Mesothelial cell of epicardium (in vitro differentiated cells): ENCODE measurements around the gene PERM1. TPM values are rescaled to one million over a fixed set of nuclear protein-coding genes. Genes with fewer than 3 reads are reported as not detected.
"Not testable (repeated sequence)": the region's sequence is repeated elsewhere in the genome, so short reads cannot be mapped to it uniquely, and the experiment has no call there.

Experiments
- DNase-seq, 2 experiments: peaks; one replicate each; pipeline ENCODE4 v3.0.0; 2021; ENCODE audit warnings: low spot score in 2 of 2; ENCODE audit not compliant: unreplicated experiment in 2 of 2
- H3K27ac Mint-ChIP-seq: 2 replicates; pipeline ENCODE4 v1.8.0; 2021; ENCODE audit warnings: mixed read lengths
- H3K27me3 Mint-ChIP-seq: 2 replicates; pipeline ENCODE4 v1.8.0; 2021; ENCODE audit warnings: low read depth, mixed read lengths
- H3K36me3 Mint-ChIP-seq: 2 replicates; pipeline ENCODE4 v1.8.0; 2021; ENCODE audit warnings: mixed read lengths
- H3K4me1 Mint-ChIP-seq: 2 replicates; pipeline ENCODE4 v1.8.0; 2021; ENCODE audit warnings: mixed read lengths
- H3K4me3 Mint-ChIP-seq: 2 replicates; pipeline ENCODE4 v1.8.0; 2021; ENCODE audit warnings: mild to moderate bottlenecking, moderate library complexity, mixed read lengths
- H3K9me3 Mint-ChIP-seq: 2 replicates; pipeline ENCODE4 v1.8.0; 2021; ENCODE audit warnings: mixed read lengths
- CTCF ChIP-seq: fragments of 200-600 bp; sonication (generic); IDR thresholded peaks from one replicate; pipeline ENCODE4 v1.5.0; 2021; ENCODE audit warnings: antibody characterized with exemption; ENCODE audit not compliant: unreplicated experiment
- total RNA-seq: library from RNA; stranded (reverse); gene quantifications from 3 replicates; pipeline ENCODE4 v1.2.1, GENCODE V29; 2021

PERM1 gene
- total RNA-seq, 1 donor from 2014 or later, result 2.8 TPM

- no peak for TF ChIP-seq CTCF
- H3K27ac Mint-ChIP-seq, result no peak overlapping the region
- peaks cover 4% of the 10 kb centered on the region for H3K36me3 Mint-ChIP-seq
- H3K9me3 Mint-ChIP-seq, result peaks cover 19% of the 10 kb centered on the region
- no peak for DNase-seq
- H3K27me3 Mint-ChIP-seq, result peaks cover 31% of the 10 kb centered on the region
- no peak overlapping the region for H3K4me3 Mint-ChIP-seq
- peaks cover 14% of the 10 kb centered on the region for H3K4me1 Mint-ChIP-seq
These were observed 11.6 kb upstream of the PERM1 start for GRCh38 chr1:993379-993995.

GRCh38 chr1:992362-992761 lies 10.5 kb upstream of the PERM1 start:
- H3K4me3 Mint-ChIP-seq, result no peak overlapping the region
- H3K9me3 Mint-ChIP-seq, result peaks cover 19% of the 10 kb centered on the region
- peaks cover 11% of the 10 kb centered on the region for H3K4me1 Mint-ChIP-seq
- H3K27me3 Mint-ChIP-seq, result peaks cover 32% of the 10 kb centered on the region
- no peak overlapping the region for H3K27ac Mint-ChIP-seq
- TF ChIP-seq CTCF, result no peak
- peaks cover 4% of the 10 kb centered on the region for H3K36me3 Mint-ChIP-seq
- no peak for DNase-seq

- TF ChIP-seq CTCF, result no peak
- H3K9me3 Mint-ChIP-seq, result peaks cover 19% of the 10 kb centered on the region
- peaks cover 4% of the 10 kb centered on the region for H3K36me3 Mint-ChIP-seq
- H3K27ac Mint-ChIP-seq, result no peak overlapping the region
- H3K4me1 Mint-ChIP-seq, result peaks cover 7% of the 10 kb centered on the region
- no peak for DNase-seq
- H3K27me3 Mint-ChIP-seq, result peaks cover 30% of the 10 kb centered on the region
- H3K4me3 Mint-ChIP-seq, result no peak overlapping the region
These were observed 10.0 kb upstream of the PERM1 start for GRCh38 chr1:991895-992294.

- not testable (repeated sequence) for H3K27ac Mint-ChIP-seq, H3K36me3 Mint-ChIP-seq, H3K4me1 Mint-ChIP-seq, H3K4me3 Mint-ChIP-seq, DNase-seq
- Mint-ChIP-seq H3K27me3 (peaks cover 30% of the 10 kb centered on the region), H3K9me3 (peaks cover 19% of the 10 kb centered on the region)
These were observed 9.4 kb upstream of the PERM1 start for GRCh38 chr1:991275-991674.

GRCh38 chr1:988061-988460 lies 6.2 kb upstream of the PERM1 start:
- not testable (repeated sequence) for H3K36me3 Mint-ChIP-seq, DNase-seq, H3K4me3 Mint-ChIP-seq, H3K4me1 Mint-ChIP-seq, H3K27ac Mint-ChIP-seq
- Mint-ChIP-seq H3K9me3 (peaks cover 19% of the 10 kb centered on the region), H3K27me3 (peaks cover 37% of the 10 kb centered on the region)

GRCh38 chr1:985126-985525 lies 3.2 kb upstream of the PERM1 start:
- Mint-ChIP-seq H3K36me3 (no peaks in the 10 kb centered on the region), H3K4me3 (no peak overlapping the region), H3K27me3 (peaks cover 34% of the 10 kb centered on the region), H3K27ac (no peak overlapping the region), H3K4me1 (no peaks in the 10 kb centered on the region), H3K9me3 (peaks cover 9% of the 10 kb centered on the region)
- TF ChIP-seq CTCF, result no peak
- no peak for DNase-seq

GRCh38 chr1:984476-984814 lies 2.6 kb upstream of the PERM1 start:
- no peak overlapping the region for H3K27ac Mint-ChIP-seq
- H3K27me3 Mint-ChIP-seq, result peaks cover 30% of the 10 kb centered on the region
- no peak for DNase-seq
- peak; percentile 29 for TF ChIP-seq CTCF
- H3K36me3 Mint-ChIP-seq, result no peaks in the 10 kb centered on the region
- no peak overlapping the region for H3K4me3 Mint-ChIP-seq
- no peaks in the 10 kb centered on the region for H3K4me1 Mint-ChIP-seq
- H3K9me3 Mint-ChIP-seq, result peaks cover 9% of the 10 kb centered on the region
